CMK (cell line): Measurements from ENCODE around the gene TBX1.

Source experiments
- DNase-seq: peaks from one replicate; pipeline ENCODE4 v3.0.0-alpha.2; 2010; ENCODE audit warnings: low read depth

Gene TBX1

GRCh38 chr22:19800306-19800705 is 39.7 kb downstream of the TBX1 start:
- no peak for DNase-seq

GRCh38 chr22:19800761-19801244 is 40.2 kb downstream of the TBX1 start:
- DNase-seq = no peak

GRCh38 chr22:19801340-19802000 is 40.9 kb downstream of the TBX1 start:
- no peak for DNase-seq

GRCh38 chr22:19802001-19802893 is 41.7 kb downstream of the TBX1 start:
- no peak for DNase-seq

- DNase-seq = no peak
Measured at GRCh38 chr22:19802894-19803735, 42.5 kb downstream of the TBX1 start.

- DNase-seq = no peak
Measured at GRCh38 chr22:19803736-19804267, 43.2 kb downstream of the TBX1 start.

- DNase-seq = no peak
Measured at GRCh38 chr22:19805821-19806212, 45.2 kb downstream of the TBX1 start.

- DNase-seq = no peak
Measured at GRCh38 chr22:19806213-19807160, 45.9 kb downstream of the TBX1 start.

GRCh38 chr22:19807161-19807913 is 46.8 kb downstream of the TBX1 start:
- DNase-seq = no peak

GRCh38 chr22:19807914-19808872 is 47.6 kb downstream of the TBX1 start:
- no peak for DNase-seq

GRCh38 chr22:19808873-19809478 is 48.4 kb downstream of the TBX1 start:
- DNase-seq = no peak

GRCh38 chr22:19809741-19810140 is 49.2 kb downstream of the TBX1 start:
- DNase-seq = no peak

- no peak for DNase-seq
Measured at GRCh38 chr22:19810381-19811201, 50.0 kb downstream of the TBX1 start.

- DNase-seq = no peak
Measured at GRCh38 chr22:19811211-19811621, 50.6 kb downstream of the TBX1 start.

GRCh38 chr22:19811811-19812771 is 51.5 kb downstream of the TBX1 start:
- no peak for DNase-seq

GRCh38 chr22:19812910-19813309 is 52.3 kb downstream of the TBX1 start:
- no peak for DNase-seq
